Measurements from ENCODE around the gene PDE7B. TPM values are rescaled to one million over a fixed set of nuclear protein-coding genes. Genes with fewer than 3 reads are reported as not detected.

The PDE7B gene
- total and polyA plus RNA-seq, 8 donors = 1.3 to 4.7 (median 3.6) TPM

DNA sequence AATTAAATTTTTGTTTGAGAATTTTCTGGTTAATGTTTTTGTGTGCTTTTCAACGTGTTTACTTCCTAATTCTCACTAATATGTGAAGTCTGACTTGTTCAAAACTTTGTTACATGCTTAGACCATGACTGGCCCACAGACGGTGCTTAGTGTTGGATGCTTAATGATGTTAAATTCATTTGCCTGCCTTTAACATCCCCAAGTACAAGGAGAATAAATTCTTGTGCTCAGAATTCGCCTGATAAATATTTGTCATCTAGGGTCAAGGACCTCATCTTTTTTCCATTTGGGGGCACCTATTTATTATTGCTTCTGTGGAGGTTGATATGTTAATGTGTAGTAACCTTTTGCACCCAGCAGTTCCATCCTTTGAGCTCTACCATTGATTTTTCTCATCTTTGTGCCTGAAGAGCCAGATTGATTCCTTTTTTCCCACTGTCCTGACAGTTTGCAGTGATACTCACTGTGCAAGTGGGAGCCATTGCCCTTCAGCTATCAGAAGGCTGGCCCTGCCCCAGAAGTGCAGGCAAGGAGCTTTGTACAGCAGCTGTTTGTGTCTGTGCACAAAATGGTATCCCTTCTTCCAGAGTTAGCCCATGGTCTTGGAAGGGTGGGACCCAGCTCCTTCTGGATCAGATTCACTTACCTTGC lies 170.8 kb downstream of the PDE7B start:
- H3K4me3 ChIP-seq = no peak overlapping the region
- DNase-seq (no peak), ATAC-seq (no peak)
- intact Hi-C loops (cut with DNase I) = no loop called here
- H3K36me3 ChIP-seq = no peaks in the 10 kb centered on the region
- no peaks in the 10 kb centered on the region for H3K4me1 ChIP-seq
- H3K27ac ChIP-seq = no peak overlapping the region
- TF ChIP-seq, protein P1, sequence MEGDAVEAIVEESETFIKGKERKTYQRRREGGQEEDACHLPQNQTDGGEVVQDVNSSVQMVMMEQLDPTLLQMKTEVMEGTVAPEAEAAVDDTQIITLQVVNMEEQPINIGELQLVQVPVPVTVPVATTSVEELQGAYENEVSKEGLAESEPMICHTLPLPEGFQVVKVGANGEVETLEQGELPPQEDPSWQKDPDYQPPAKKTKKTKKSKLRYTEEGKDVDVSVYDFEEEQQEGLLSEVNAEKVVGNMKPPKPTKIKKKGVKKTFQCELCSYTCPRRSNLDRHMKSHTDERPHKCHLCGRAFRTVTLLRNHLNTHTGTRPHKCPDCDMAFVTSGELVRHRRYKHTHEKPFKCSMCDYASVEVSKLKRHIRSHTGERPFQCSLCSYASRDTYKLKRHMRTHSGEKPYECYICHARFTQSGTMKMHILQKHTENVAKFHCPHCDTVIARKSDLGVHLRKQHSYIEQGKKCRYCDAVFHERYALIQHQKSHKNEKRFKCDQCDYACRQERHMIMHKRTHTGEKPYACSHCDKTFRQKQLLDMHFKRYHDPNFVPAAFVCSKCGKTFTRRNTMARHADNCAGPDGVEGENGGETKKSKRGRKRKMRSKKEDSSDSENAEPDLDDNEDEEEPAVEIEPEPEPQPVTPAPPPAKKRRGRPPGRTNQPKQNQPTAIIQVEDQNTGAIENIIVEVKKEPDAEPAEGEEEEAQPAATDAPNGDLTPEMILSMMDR (IDR thresholded peaks at IDR 0.05) = no peak
- no peaks in the 10 kb centered on the region for H3K9me3 ChIP-seq
- H3K27me3 ChIP-seq = no peaks in the 10 kb centered on the region

DNA sequence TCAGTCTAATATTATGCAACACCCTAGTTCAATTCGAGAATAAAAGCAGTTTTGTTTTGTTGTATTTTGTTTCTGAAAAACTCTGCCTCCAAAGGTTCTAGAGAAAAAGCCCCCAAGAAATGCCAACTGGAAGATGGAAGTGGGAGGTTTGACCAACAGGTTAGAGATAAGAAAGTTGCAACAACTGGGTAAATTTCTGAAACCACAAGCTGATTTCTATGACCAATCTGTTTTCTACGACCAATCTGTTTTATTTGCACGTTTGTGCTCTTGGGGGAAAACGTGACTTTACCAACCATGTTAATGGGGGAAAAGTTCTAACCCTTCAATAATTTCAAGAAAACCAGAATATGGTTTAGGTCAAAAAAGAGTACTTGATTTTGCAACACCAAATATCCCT lies 173.2 kb downstream of the PDE7B start:
- no peaks in the 10 kb centered on the region for H3K36me3 ChIP-seq
- TF ChIP-seq, protein P1 (IDR thresholded peaks at IDR 0.05) = no peak

DNA sequence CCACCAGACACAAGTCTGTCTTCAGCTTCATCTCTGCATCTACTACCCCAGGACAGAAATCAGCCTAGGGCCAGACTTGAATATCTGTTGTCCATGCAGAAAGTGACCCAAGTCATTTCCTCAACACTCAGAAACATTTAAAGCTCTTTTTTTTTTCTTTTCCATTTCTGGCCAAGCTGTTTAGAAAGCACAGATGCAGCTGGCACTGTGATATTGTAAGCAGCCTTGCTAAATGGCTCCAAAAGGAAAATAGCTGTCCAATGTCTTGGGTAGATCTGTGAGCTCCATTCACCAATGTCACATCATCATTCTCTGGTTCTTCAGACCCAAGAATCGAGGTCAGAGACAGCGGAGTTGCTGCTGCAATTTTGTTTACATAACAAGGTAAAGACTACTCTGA lies 174.2 kb downstream of the PDE7B start:
- Histone ChIP-seq H3K9me3 (no peaks in the 10 kb centered on the region), H3K36me3 (no peaks in the 10 kb centered on the region), H3K4me3 (no peak overlapping the region), H3K4me1 (no peaks in the 10 kb centered on the region), H3K27me3 (no peaks in the 10 kb centered on the region), H3K27ac (no peak overlapping the region)
- DNase-seq (no peak), ATAC-seq (no peak)
- intact Hi-C loops (cut with DNase I) = no loop called here
- TF ChIP-seq, protein P1 (IDR thresholded peaks at IDR 0.05) = no peak

More for the DNA sequence above, 173.2 kb downstream of the PDE7B start:
- DNase-seq (no peak), ATAC-seq (no peak)
- intact Hi-C loops (cut with DNase I) = no loop called here
- Histone ChIP-seq H3K9me3 (no peaks in the 10 kb centered on the region), H3K4me3 (no peak overlapping the region), H3K27me3 (no peaks in the 10 kb centered on the region), H3K27ac (no peak overlapping the region), H3K4me1 (no peaks in the 10 kb centered on the region)

DNA sequence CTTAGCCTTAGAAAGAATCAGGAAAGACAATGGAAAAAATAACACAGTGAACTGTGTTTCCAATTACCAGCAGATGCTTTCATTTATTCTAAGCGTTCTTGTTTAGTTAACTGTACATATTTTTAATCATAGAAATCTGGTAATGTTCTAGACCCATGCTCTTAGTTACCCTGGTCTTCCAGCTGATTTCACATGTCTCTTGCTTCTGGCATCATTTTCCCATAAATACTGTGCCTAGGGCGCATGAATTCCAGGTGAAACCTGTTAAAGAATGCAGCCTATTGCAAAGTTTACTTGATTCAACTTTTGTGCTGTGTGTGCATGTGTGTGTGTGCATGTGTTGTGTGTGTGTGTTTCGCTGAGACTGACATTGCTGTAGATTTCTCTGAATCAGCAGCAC lies 178.6 kb downstream of the PDE7B start:
- H3K27me3 ChIP-seq = no peaks in the 10 kb centered on the region

DNA sequence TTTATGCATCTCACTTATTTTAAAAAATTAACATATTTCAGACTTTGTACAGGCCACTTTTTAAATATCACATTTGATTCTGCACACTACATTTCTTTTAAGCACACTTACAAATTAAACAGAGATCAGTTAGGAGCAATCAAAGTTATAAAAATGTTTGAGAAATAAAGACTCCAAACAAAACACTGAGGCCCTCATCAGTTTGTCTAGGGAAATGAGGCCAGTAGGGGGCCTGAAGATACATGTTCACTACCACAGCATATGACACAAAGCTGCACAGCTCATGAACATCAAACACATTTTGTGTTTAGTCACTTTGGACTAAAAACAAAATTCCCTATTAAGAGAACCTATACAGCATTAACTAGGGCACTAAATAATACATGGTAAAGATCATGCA lies 180.5 kb downstream of the PDE7B start:
- Histone ChIP-seq H3K4me1 (peaks cover 3 to 12% of the 10 kb centered on the region in 2 donors), H3K4me3 (no peak overlapping the region), H3K27me3 (no peaks in the 10 kb centered on the region), H3K9me3 (no peaks in the 10 kb centered on the region), H3K36me3 (no peaks in the 10 kb centered on the region), H3K27ac (no peak overlapping the region)
- TF ChIP-seq, protein P1 (IDR thresholded peaks at IDR 0.05) = no peak
- ATAC-seq = peak; percentile 59
- DNase-seq = peak in 1 of 4 donors; percentile 42
- intact Hi-C loops (cut with DNase I) = no loop called here

More for the DNA sequence above, 178.6 kb downstream of the PDE7B start:
- H3K9me3 ChIP-seq = no peaks in the 10 kb centered on the region
- no peak for DNase-seq
- TF ChIP-seq, protein P1 (IDR thresholded peaks at IDR 0.05) = no peak
- no peak for ATAC-seq
- no peaks in the 10 kb centered on the region for H3K4me1 ChIP-seq
- H3K4me3 ChIP-seq = no peak overlapping the region
- no peaks in the 10 kb centered on the region for H3K36me3 ChIP-seq
- intact Hi-C loops (cut with DNase I) = no loop called here
- no peak overlapping the region for H3K27ac ChIP-seq
